Muscle of back (tissue), 13 donors: ENCODE data around the gene SGCE. TPM values are rescaled to one million over a fixed set of nuclear protein-coding genes. Genes with fewer than 3 reads are reported as not detected.
"Not testable (repeated sequence)": the region's sequence is repeated elsewhere in the genome, so short reads cannot be mapped to it uniquely, and the experiment has no call there.

ENCODE experiments used
- DNase-seq, 3 donors: peaks; one replicate each; pipeline versions ENCODE4 v3.0.0 to v3.0.0-alpha.2; 2013
- long read RNA-seq, 9 donors: transcript quantifications; one replicate each; lab custom pipeline, GENCODE V29; 2026
- polyA plus RNA-seq, 10 donors: library from polyadenylated mRNA; unstranded; fragments of 120-200 nt; gene quantifications; one replicate each; pipeline ENCODE4 v1.2.1, GENCODE V29; 2013; ENCODE audit not compliant: insufficient read length in 10 of 10

SGCE gene
- polyA plus RNA-seq: 100 to 1,000 TPM; 125 to 174 (median 149) TPM
- long read RNA-seq, donor 1, transcript SGCE-299 (11 exons, 1,614 nt): major isoform, 34 of 60 reads
- long read RNA-seq, donor 1, transcript SGCE-207 (10 exons, 1,672 nt): minor isoform, 7 of 60 reads
- long read RNA-seq, donor 1, partial matches to known transcripts: 0 of 60 reads
- long read RNA-seq, donor 1, other reads (novel, unspliced or antisense): 0 of 60 reads
- long read RNA-seq, donor 2, transcript SGCE-299 (11 exons, 1,614 nt): major isoform, 25 of 40 reads
- long read RNA-seq, donor 2, partial matches to known transcripts: 5 of 40 reads
- long read RNA-seq, donor 2, other reads (novel, unspliced or antisense): 0 of 40 reads
- long read RNA-seq, donor 3: 0 reads
- long read RNA-seq, donor 4, transcript SGCE-299 (11 exons, 1,614 nt): major isoform, 42 of 518 reads
- long read RNA-seq, donor 4, transcript SGCE-207 (10 exons, 1,672 nt): minor isoform, 7 of 518 reads
- long read RNA-seq, donor 4, partial matches to known transcripts: 388 of 518 reads
- long read RNA-seq, donor 4, other reads (novel, unspliced or antisense): 71 of 518 reads
- long read RNA-seq, donor 5, transcript SGCE-207 (10 exons, 1,672 nt): minor isoform, 7 of 688 reads
- long read RNA-seq, donor 5, transcript SGCE-210 (3 exons, 453 nt): minor isoform, 10 of 688 reads
- long read RNA-seq, donor 5, transcript SGCE-299 (11 exons, 1,614 nt): major isoform, 29 of 688 reads
- long read RNA-seq, donor 5, partial matches to known transcripts: 11 of 688 reads
- long read RNA-seq, donor 5, other reads (novel, unspliced or antisense): 624 of 688 reads
- long read RNA-seq, donor 6, transcript SGCE-210 (3 exons, 453 nt): minor isoform, 6 of 63 reads
- long read RNA-seq, donor 6, transcript SGCE-207 (10 exons, 1,672 nt): minor isoform, 7 of 63 reads
- long read RNA-seq, donor 6, transcript SGCE-299 (11 exons, 1,614 nt): major isoform, 34 of 63 reads
- long read RNA-seq, donor 6, partial matches to known transcripts: 8 of 63 reads
- long read RNA-seq, donor 6, other reads (novel, unspliced or antisense): 0 of 63 reads
- long read RNA-seq, donor 7, transcript SGCE-207 (10 exons, 1,672 nt): minor isoform, 6 of 423 reads
- long read RNA-seq, donor 7, transcript SGCE-299 (11 exons, 1,614 nt): major isoform, 27 of 423 reads
- long read RNA-seq, donor 7, partial matches to known transcripts: 311 of 423 reads
- long read RNA-seq, donor 7, other reads (novel, unspliced or antisense): 69 of 423 reads
- long read RNA-seq, donor 8, transcript SGCE-207 (10 exons, 1,672 nt): minor isoform, 6 of 55 reads
- long read RNA-seq, donor 8, transcript SGCE-210 (3 exons, 453 nt): minor isoform, 7 of 55 reads
- long read RNA-seq, donor 8, transcript SGCE-299 (11 exons, 1,614 nt): major isoform, 23 of 55 reads
- long read RNA-seq, donor 8, partial matches to known transcripts: 11 of 55 reads
- long read RNA-seq, donor 8, other reads (novel, unspliced or antisense): 0 of 55 reads
- long read RNA-seq, donor 9, transcript SGCE-299 (11 exons, 1,614 nt): major isoform, 8 of 14 reads
- long read RNA-seq, donor 9, partial matches to known transcripts: 0 of 14 reads
- long read RNA-seq, donor 9, other reads (novel, unspliced or antisense): 0 of 14 reads

- peak; percentile 81 to 95 (median 89) for DNase-seq
These were observed at the start of gene SGCE for GRCh38 chr7:94655848-94656657. SGCE (minus strand) TSS chr7:94656133; CDS start chr7:94656098, 35 bp downstream.

GRCh38 chr7:94705155-94706021 is 49.5 kb upstream of the SGCE start:
- not testable (repeated sequence) for DNase-seq

- DNase-seq: peak; percentile 10 to 52 (median 29)
These were observed 45.6 kb upstream of the SGCE start for GRCh38 chr7:94701555-94701973.

- no peak for DNase-seq
These were observed 45.1 kb upstream of the SGCE start for GRCh38 chr7:94700926-94701554.

- DNase-seq: peak; percentile 42 to 81 (median 70)
These were observed 42.3 kb upstream of the SGCE start for GRCh38 chr7:94698275-94698674.

GRCh38 chr7:94697035-94697974 is 41.4 kb upstream of the SGCE start:
- DNase-seq: peak; percentile 76 to 92 (median 89)

GRCh38 chr7:94687810-94688209 is 31.9 kb upstream of the SGCE start:
- DNase-seq: no peak

- no peak for DNase-seq
These were observed 31.1 kb upstream of the SGCE start for GRCh38 chr7:94687076-94687475.

GRCh38 chr7:94683066-94683465 is 27.1 kb upstream of the SGCE start:
- DNase-seq: no peak

- DNase-seq: no peak
These were observed 23.4 kb upstream of the SGCE start for GRCh38 chr7:94679358-94679757.

- no peak for DNase-seq
These were observed 20.5 kb upstream of the SGCE start for GRCh38 chr7:94676431-94676830.

- no peak for DNase-seq
These were observed 19.4 kb upstream of the SGCE start for GRCh38 chr7:94675356-94675755.

- DNase-seq: no peak
These were observed 15.7 kb upstream of the SGCE start for GRCh38 chr7:94671444-94672235.

- DNase-seq: no peak
These were observed 14.0 kb upstream of the SGCE start for GRCh38 chr7:94669773-94670495.

GRCh38 chr7:94666879-94667587 is 11.1 kb upstream of the SGCE start:
- DNase-seq: no peak
